Astrocyte of the spinal cord (primary cell): ENCODE results near the gene MPZL3.

ENCODE experiments used
- DNase-seq: peaks from one replicate; pipeline ENCODE4 v3.0.0; 2011; ENCODE audit warnings: low read depth, low spot score
- H3K4me3 ChIP-seq: 2 replicates; pipeline ENCODE4 v1.5.1; 2011; ENCODE audit warnings: low read depth, mild to moderate bottlenecking, low read length, moderate library complexity
- CTCF ChIP-seq: IDR thresholded peaks from 2 replicates; pipeline ENCODE4 v1.5.1; 2012; ENCODE audit warnings: low read depth, mild to moderate bottlenecking, low read length, inconsistent platforms
- in situ Hi-C: cut with HindIII; loops from 2 replicates; pipeline ENCODE4 v1.10.0; 2017; ENCODE audit warnings: low sequenced_read_pairs

MPZL3 gene

GRCh38 chr11:118206391-118207031 is 45.7 kb downstream of the MPZL3 start:
- TF ChIP-seq CTCF: no peak
- in situ Hi-C loops: no loop called here
- H3K4me3 ChIP-seq: no peak overlapping the region
- DNase-seq: no peak

- H3K4me3 ChIP-seq: no peak overlapping the region
- TF ChIP-seq CTCF: no peak
- in situ Hi-C loops: no loop called here
- DNase-seq: no peak
Measured at GRCh38 chr11:118205606-118206378, 46.4 kb downstream of the MPZL3 start.

GRCh38 chr11:118202599-118203422 is 49.4 kb downstream of the MPZL3 start:
- TF ChIP-seq CTCF: no peak
- in situ Hi-C loops: no loop called here
- DNase-seq: no peak
- H3K4me3 ChIP-seq: no peak overlapping the region

- no peak overlapping the region for H3K4me3 ChIP-seq
- DNase-seq: no peak
- no peak for TF ChIP-seq CTCF
- in situ Hi-C loops: no loop called here
Measured at GRCh38 chr11:118201966-118202365, 50.2 kb downstream of the MPZL3 start.

- DNase-seq: no peak
- in situ Hi-C loops: no loop called here
Measured at GRCh38 chr11:118200901-118201680, 51.1 kb downstream of the MPZL3 start.

More at GRCh38 chr11:118200901-118201680, 51.1 kb downstream of the MPZL3 start:
- no peak for TF ChIP-seq CTCF
- H3K4me3 ChIP-seq: no peak overlapping the region
